NCI-H2196 (cell line): ENCODE measurements around the gene ADD2.

Source experiments
- DNase-seq: peaks from one replicate; lab custom pipeline; 2025; ENCODE audit not compliant: unreplicated experiment; lab: John Stamatoyannopoulos, UW

ADD2 gene

DNA sequence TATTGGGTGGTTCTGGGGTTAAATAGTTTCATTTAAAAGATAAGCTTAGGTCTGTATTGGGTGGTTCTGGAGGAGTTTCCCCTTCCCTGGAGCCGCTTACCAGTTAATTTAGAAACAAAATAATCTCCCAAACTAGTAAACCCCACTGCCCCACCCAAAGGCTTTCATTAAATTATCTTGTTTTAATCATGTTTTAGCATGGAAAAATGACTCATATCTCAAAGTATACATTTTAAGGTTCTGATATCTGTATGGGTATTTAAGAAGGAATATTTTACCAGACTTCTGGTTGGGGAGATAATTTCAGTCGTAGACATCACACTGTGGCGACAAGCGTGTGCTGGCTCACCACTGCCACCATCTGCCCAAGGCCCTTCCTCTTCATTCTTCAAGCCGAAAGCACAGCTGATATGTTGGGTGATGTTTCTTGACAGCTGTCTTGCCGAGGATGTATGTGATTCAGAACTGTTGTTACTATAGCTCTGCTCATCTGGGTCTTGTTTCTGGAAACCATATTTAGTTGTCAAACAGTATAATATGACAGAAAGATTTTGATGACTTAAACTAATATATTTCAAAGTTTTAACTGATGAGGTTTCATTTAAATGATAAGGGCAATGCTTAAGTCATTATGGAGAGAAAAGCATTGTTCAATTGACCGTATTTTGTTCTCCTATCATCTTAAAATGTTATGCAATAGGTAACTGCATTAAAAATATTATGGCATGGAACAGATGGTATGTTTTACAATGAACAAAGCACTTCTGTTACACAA lies 17.3 kb upstream of the ADD2 start:
- DNase-seq: peak; percentile 3

DNA sequence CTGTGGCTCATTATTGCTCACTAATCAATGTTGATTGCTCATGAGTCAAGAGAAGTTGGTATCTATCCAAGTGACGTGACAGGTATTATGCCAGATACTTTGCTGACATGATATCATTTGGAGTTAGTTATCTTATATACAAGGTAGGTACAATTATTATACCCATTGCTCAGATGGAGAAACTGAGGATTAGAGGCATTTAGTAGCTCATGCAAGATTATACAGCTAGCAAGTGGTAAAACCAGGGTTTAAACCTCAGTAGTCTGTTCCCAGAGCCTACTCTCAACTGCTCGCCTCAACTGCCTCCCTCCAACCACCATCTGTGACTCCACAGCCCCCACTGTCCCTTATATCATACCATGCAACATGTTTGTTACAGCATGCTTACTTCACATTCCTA lies 16.3 kb upstream of the ADD2 start:
- no peak for DNase-seq

DNA sequence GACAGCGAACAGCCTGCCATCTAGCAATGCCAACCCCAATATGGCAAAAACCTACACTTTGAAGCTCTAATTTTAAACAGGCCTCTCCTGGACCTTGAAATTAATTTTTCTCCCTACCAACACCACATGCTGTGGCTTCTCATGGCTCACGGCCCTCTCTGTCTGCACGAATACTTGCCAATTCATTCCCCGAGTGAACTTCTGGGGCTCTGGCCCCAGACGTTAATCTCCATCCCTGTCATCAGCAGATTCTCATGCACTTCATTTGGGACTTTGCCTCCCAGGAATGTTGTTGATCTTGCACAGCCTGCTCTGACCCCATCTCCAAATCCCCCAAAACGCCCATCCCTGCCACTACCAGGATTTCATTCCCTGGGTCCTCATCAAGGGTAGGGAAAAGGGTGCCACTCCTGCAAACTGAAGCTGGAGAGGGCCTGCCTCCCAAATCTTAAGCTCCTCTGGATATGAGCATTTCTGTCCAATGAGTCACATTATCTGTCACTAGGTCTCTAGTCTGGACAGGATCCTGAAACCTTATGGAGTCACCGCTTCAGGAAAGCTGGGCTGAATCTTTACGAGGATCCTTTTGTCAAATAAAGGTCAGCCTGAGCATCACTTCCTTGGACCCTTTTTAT lies 12.0 kb upstream of the ADD2 start:
- DNase-seq: no peak

DNA sequence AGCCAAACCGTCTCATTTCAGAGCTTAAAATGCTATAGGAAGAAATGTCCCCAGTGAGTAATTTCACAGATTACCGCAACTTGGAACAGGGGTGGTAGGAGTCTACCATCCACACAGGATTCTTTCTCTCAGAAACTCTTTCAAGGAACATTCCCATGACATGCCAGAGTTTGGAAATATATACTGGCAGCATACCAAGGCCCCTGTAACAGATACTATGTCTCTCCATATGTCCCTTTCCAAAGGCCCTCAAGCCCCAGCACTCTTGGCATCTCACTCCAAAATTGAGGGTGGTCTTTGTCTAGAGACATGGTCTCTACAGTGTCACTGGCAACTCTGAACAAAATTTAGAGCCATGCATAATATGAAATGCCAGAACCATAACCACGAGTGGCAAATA lies 11.5 kb upstream of the ADD2 start:
- no peak for DNase-seq

DNA sequence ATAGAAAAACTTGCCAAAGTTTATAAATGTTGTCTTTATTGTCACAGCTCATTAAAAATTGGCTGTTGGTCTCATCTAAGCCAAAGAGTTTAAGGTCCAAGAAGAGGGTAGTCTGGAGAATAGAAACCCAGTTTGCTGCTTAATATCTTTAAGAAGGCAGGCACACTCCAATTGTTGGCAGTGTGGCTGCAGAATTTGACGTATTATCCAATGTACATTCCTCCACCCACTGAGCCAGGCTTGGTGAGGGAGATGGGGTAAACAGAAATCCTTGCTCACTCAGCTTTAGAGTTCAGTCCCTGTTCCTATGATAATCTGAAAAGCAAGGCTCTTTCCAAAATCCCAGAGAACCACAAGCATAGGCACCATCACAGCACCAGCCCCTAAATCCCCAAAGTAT lies 10.7 kb upstream of the ADD2 start:
- no peak for DNase-seq

DNA sequence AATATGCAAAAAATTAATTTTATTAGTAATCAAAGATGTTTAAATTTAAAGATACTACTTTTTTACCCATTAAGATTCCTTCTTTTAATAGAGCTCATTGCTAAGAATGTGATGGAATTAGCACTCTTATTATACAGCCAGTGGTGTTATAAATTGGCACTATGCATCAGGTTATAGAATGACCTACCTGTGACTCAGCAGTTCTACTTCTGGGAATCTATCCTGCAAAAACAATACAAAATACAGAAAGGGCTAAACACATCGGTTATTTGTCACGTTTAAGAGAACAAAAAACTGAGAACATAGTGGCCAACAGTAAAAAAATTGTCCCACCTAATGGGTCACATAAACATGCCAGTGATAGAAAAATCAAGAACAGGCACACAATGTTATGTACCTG lies 9.4 kb upstream of the ADD2 start:
- DNase-seq: no peak

DNA sequence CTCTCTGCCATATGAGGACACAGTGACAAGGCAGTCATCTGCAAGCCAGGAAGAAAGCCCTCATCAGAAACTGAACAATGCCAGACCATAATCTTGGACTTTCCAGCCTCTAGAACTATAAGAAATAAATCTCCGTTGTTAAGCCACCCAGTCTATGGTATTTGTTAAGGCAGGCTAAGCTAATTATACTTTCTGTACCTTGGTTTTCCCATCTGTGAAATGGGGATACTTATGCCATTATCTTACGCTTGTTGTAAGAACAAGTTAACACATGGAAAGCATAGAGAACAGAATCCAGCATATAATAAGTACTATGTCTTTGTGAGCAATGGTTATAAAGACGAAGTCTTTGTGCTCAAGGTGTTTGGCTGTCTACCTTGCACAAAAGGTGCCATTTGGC lies 8.3 kb upstream of the ADD2 start:
- DNase-seq: no peak

DNA sequence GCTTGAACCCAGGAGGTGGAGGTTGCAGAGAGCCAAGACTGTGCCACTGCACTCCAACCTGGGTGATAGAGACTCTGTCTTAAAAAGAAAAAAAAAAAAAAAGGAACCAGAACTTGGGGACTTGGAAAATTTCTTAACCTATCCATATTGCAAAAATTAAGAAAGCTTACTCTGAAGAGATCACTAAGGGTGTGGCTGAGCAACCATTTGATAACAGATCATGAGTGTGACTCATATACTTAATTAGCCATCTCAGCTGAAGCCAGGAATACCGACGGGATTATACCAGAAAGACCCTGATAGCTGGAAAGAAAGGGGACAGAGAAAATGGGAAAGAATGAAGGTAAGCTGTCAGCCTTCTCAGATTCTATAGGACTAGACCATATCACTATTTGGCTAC lies 7.1 kb upstream of the ADD2 start:
- no peak for DNase-seq

DNA sequence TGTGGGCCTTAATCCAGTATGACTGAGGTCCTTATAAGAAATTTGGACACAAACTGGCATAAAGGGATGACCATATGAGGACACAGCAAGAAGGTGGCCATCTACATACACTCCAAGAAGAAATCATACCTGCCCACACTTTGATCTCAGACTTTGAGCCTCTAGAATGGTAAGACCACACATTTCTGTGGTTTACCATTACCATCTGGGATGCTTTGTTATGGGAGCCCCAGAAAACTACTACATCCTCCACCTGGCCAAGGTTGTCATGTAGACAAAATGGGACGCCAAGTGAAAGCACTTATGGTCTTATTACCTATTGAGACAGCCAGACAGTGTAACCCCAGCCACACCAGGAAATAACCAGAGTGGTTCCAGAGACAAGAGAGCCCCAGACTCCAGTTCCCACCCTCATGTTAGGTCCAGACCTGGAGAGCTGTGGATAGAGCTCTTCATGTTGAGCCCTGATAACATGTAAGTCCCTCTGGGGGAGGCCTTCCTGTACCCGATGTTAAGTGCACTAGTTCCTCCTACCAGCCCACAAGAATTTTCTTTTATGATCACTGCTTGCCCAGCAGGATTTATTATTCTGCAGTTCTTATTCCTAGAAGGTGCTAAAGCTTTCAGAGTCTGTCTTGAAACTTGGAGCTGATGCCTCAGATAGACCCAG lies 4.6 kb upstream of the ADD2 start:
- no peak for DNase-seq

DNA sequence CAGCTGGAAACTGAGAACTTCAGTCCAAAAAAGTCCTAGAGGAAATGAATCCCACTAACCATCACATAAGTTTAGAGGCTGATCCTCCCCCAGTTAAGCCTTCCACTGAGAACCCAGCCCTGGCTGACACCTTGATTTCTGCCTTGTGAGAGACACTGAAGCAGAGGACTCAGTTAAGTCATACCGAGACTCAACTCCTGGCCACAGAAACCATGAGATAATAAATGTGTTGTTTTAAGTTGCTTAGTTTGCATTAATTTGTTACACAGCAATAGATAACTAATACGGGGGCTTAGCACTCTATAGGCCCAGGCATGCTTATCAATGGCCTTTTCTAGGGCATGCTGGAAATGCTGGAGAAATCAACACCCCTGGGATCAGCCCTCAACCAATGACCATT lies 3.4 kb upstream of the ADD2 start:
- no peak for DNase-seq

DNA sequence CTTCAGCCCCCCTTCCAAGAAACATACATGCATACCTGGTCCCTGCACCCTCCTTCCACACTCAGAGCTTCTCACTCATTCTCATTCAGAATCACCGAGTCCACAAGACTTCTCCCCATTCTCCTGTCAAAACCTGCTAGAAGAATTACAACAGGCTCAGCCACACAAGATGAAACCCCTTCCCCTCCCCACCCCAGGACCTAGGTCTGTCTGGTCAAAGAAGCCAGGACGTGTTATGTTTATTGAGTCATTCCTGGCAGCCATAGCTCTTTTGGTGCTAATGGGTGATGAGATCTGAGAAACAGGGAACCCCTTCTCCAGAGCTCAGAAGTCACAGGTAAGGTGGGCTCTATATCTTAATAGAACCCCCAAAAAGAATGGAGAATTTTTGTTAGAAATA lies 1.4 kb upstream of the ADD2 start:
- no peak for DNase-seq

DNA sequence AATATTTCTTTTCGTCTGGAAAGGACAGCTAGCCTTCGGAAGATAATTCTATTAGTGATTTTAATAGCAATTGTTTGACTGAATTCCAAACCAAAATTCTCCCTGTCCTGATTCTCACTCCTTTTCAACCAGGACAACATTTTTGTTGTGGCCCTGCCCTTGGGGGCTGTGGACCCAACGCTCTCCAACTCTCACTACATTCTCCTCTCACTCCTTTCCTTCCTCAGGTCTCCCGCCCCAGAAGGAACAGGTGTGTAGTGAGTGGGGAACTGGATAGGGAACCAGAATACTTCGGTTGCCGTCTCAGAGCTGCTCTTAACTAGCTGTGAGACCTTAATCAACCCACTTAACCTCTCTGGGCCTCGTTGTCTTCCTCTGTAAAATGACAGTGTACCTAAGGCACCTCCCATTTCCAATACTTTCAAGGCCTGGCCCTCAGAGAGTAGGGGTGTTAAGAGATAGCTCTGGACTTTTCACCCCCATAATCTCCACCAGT lies 638 bp upstream of the ADD2 start:
- DNase-seq: no peak

DNA sequence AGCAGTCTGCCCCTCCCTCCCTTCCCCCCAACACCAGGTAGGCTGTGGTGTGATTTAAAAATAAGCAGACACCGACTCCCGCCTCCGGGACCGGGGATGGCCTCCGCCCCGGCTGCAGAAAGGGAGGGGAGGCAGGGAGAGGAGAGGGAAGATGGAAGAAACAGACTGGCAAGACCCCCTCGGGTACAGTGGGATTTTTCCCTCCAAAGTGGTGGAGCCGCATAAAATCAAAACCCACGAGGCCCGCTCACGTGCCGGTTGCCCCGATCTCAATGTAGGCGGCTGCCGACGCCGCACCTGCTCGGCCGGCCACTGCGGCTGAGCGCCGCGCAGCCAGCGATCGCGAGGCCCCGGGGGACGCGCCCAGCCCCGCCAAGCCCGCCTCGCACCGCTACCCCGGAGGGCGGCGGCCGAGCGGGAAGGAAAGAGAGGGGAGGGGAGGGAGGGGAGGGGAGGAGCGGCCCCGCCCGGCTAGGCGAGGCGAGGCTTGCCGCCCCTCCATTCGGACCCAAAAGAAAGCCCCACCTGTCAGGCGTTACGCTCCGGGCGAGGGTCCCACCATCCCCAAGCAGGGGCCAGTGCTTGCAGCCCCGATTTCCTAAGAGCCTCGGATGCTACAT lies 811 bp downstream of the ADD2 start:
- DNase-seq: peak; percentile 8

DNA sequence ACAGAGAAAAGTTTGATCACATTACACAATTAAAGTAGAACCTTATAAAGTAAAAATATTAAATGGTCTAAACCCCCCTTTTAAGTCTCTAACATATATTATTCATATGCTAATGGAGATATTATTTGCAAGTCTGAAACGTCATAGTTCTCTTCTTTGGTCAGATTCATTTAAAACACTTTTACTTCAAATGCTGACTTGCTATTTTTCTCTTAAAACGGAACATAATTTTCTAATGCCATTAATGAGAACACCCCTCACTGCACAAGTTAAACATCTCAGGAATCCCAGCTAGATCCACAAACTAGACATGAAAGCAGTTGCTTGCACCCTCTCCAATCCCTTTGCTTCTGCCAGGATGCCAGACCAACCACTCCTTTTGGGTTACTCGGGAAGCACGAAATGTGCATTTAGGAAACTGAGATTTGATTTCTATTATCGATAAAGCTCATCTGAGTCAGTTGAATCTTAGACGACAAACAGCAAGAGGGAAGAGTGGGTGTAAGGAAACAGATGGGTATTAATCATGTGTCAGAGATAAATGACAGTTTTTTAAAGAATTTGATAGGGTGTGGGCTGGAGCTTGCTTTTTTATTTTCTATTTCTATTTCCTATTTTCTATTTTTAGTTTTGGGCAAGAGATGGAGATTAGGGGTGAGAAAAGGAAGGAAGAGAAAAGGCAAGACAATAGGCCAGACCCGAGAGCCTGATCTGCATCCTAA lies 1.5 kb downstream of the ADD2 start:
- no peak for DNase-seq

DNA sequence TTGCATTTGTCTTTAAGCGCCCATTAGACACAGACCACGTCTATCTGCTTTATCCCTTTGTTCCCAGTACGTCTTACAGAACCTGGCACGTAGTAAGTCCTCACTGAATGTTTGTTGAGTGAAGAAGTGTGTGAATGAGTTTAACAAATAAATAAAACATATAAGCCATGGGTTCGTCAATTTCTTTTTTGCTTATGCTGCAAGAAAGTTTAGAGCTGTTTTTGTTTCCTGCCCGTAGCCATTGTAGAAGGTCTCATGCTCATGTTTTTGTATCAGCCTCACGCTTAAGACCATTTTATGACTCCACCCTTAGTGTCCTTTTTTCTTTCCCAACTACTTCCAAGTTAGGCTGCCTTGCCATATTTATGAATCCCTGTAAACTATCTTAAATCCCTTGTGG lies 2.5 kb downstream of the ADD2 start:
- DNase-seq: no peak

DNA sequence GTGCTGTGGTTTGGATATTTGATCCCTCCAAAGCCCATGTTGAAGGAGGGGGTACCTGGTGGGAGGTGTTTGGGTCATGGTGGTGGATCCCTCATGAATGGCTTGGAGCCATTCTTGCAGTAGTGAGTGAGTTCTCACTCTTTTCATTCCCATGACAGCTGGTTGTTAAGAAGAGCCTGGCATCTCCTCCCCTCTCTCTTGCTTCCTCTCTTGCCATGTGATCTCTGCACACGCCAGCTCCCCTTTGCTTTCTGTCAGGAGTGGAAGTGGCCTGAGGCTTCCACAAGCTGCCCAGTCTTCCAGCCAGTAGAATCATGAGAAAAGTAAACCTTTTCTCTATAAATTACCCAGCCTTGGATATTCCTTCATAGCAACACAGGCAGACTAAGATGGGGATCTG lies 8.6 kb downstream of the ADD2 start:
- DNase-seq: no peak

DNA sequence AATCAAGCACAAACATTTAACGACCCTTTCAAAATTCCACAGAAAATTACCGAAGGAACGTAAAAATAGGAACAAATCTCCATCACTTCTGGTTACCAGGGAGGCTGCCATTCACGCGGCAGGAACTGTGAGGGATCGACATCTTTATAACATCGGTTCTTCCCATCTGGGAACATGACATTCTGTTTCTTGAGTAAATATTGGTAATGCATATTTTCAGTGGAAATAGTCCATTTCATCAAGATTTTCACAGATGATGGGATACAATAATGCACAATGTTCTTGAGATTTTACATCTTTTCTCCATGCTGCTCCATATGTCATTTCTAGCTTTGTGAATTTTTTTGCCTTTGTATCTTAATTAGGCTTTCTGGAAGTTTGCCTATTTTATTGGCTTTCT lies 10.0 kb downstream of the ADD2 start:
- no peak for DNase-seq

DNA sequence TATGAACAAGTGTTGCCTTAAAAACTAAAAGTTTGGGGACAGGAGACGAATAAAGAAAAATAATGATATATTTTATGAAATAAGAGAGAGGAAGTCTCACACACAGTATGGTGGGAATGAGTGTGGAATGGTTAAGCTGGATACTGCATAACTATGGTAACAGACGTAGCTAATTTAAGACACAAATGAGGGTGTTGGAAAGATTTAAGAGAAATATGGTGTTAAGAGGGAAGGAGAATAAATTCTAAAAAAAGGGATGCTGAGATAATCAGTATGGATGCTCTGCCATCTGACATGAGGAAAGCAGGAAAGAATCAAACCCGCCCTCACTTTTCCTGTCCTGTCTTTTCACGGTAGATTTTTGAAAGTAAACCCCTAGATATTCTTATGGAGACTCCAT lies 10.6 kb downstream of the ADD2 start:
- DNase-seq: no peak

DNA sequence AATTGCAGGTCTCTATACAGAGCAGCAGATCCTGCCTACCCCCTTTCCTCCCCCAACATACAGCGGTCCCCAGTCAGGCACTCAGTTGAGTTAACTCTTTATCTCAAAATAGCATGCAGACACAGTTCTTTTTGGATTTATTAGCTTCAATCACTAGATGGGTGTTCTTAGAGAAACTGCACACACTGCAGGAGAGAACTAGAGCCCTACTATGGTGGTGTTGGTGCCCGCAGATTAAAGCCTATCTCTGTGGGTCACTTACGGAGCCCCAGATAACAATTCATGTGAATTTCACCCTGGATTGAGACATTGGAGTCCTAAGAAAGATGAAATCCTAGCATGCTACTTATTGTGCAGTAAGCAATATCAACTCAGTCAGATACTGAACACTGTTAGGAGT lies 11.9 kb downstream of the ADD2 start:
- no peak for DNase-seq

DNA sequence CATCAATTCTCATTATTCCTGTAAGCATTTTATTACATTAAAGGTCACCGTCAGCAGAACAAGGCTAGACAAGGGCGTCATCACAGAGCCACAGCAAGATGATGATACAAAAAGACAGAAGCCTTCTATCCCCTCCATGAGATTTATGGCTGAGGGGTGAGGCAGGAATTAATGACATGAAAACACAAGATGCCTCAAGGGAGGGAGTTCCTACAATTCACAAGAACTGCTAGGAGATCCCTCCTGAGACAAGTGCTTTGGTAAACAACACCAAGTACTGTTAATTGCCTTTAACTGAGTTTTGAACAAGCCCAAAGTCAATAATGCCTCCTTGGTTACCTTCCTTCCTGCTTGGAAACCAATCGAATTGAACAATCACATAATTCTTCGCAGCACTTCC lies 14.1 kb downstream of the ADD2 start:
- DNase-seq: no peak

DNA sequence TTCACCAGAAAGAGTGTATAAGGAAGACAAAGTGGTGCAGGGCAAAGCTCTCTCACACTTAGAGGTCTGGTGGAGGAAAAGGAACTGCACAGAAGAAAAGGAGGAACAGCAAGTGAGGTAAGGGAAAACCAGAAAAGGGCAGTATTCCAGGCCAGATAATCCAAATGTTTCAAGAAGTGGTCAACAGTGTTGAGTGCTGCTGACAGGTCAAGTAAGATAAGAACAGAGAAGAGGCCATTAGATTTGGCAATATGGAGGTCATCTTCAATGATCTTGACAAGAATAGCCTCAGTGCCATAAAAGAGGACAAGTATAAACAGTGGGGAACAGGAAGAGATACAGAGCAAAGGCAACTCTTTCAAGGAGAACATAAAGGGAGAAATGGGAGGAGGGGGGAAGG lies 15.0 kb downstream of the ADD2 start:
- no peak for DNase-seq
